ENCODE results near the gene ZNF81.
"Not testable (repeated sequence)": the region's sequence is repeated elsewhere in the genome, so short reads cannot be mapped to it uniquely, and the experiment has no call there.

Gene ZNF81

DNA sequence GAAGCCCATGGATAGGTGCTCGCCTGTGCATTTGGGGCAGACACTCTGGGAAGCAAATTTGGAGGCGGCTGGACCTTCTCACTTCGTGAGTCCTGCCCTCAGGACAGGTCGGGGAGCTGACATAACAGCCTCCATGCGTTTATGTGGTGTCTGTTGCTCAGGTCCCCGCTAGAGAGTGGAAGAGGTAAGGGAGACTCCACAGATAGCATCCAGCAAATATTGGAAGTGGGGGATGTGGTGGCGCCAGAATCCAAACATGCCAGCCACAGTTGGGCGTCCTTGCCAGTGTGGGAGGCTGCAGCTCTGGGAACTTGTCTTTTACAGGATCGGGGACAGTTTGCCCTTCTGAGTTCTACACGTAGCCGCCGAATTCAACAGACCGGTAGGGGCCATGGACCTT, 119.3 kb downstream of the ZNF81 start:
- H3K4me3 ChIP-seq (ENCODE audit: low read depth, low read length), result no peak overlapping the region
- DNase-seq (ENCODE audit: low read depth), result no peak
- TF ChIP-seq, protein P1, sequence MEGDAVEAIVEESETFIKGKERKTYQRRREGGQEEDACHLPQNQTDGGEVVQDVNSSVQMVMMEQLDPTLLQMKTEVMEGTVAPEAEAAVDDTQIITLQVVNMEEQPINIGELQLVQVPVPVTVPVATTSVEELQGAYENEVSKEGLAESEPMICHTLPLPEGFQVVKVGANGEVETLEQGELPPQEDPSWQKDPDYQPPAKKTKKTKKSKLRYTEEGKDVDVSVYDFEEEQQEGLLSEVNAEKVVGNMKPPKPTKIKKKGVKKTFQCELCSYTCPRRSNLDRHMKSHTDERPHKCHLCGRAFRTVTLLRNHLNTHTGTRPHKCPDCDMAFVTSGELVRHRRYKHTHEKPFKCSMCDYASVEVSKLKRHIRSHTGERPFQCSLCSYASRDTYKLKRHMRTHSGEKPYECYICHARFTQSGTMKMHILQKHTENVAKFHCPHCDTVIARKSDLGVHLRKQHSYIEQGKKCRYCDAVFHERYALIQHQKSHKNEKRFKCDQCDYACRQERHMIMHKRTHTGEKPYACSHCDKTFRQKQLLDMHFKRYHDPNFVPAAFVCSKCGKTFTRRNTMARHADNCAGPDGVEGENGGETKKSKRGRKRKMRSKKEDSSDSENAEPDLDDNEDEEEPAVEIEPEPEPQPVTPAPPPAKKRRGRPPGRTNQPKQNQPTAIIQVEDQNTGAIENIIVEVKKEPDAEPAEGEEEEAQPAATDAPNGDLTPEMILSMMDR (IDR thresholded peaks at IDR 0.05; ENCODE audit: control insufficient read depth, extremely low read depth, insufficient read depth), result no peak

DNA sequence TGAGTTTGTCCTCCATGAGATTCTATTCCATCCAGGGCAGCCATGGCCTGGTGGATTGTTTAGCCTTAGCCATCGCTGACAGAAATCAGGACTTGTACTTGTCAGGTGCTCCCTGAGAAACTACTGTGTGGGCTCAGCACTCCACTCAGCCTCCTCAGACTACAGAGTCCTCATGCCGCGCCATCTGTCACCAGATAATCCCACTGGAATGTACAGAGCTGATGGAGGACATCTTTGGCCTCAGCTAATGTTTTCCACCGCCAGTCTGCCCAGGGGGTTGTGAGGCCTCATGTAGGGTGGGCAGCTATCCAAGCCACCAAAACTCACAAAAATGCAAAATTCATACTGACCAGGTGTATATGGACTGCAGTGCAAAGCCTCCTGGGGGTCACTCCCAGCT, 121.5 kb downstream of the ZNF81 start:
- not testable (repeated sequence) for DNase-seq (ENCODE audit: low read depth); H3K4me3 ChIP-seq (ENCODE audit: low read depth, low read length)

DNA sequence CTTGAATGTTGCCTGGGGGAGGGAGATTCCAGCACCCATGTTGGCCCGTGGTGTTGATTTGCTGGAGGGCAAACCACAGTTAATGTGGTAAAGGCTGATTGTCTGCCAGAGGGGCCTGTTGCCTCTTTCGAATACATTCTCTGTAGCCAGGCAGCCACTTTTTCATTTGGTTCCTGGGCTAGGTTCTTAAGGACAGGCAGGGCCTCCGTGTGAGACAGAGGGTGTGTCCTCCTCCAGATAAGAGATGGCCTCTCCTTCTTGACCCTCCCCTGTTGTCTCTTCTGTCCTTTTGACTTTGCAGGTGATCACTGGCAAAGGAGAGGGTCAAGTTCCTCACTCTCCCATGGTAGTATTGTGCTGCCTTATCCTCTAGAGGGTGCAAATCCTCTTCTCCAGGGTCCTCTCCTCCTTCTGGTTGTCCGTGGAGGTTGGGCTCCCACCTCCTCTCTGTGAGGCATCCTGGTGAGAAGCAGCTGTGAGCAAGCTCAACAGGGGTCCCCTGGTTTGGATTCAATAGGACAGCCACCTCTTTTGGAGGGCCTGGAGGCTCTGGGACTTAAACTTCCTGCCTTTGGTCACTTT, 122.2 kb downstream of the ZNF81 start:
- TF ChIP-seq, protein P1 (IDR thresholded peaks at IDR 0.05; ENCODE audit: control insufficient read depth, extremely low read depth, insufficient read depth), result no peak
- no peak for DNase-seq (ENCODE audit: low read depth)
- no peak overlapping the region for H3K4me3 ChIP-seq (ENCODE audit: low read depth, low read length)

DNA sequence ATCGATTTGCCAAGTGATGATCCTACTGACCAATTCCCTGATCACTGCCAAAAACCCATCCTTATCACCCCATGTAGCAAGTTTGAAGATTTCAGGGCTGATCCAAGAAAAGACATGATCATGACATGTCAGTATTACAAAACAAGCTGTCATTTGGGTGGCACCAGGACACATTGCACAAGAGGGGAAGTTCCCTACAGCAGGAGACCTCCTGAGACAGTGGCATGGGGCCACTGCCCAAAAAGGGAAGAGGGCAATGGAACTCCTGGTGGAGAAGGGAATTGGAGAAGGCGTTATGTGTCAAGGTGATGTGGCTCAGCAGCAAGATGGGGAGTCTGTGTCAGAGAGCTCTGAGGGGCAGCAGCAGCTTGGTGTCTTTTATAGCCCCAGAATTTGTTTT, 123.7 kb downstream of the ZNF81 start:
- no peak overlapping the region for H3K4me3 ChIP-seq (ENCODE audit: low read depth, low read length)
- no peak for DNase-seq (ENCODE audit: low read depth)
- TF ChIP-seq, protein P1 (IDR thresholded peaks at IDR 0.05; ENCODE audit: control insufficient read depth, extremely low read depth, insufficient read depth), result no peak

DNA sequence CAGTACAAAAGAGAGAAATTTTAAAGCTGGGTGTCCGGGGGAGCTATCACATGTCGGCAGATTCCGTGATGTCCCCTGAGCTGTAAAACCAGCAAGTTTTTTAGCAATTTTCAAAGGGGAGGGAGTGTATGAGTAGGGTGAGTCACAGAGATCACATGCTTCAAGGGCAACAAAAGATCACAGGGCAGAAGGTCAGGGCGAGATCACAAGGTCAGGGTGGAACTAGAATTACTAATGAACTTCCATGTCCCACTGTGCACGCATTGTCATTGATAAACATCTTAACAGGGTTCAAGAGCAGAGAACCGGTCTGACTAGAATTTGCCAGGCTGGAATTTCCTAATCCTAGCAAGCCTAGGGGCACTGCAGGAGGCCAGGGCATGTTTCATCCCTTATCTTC, 125.1 kb downstream of the ZNF81 start:
- H3K4me3 ChIP-seq (ENCODE audit: low read depth, low read length), result not testable (repeated sequence)

DNA sequence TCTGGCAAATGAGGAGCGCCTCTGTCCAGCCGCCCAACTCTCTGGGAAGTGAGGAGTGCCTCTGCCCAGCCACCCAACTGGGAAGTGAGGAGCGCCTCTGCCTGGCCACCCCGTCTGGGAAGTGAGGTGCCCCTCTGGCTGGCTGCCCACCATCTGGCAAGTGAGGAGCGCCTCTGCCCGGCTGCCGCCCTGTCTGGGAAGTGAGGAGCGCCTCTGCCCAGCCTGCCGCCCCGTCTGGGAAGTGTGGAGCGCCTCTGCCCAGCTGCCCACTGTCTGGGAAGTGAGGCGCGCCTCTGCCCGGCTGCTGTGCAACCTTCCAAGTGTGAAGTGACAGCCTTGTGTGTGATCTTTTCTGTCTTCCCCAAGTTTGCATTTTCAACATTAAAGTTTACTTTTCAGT, 128.8 kb downstream of the ZNF81 start:
- not testable (repeated sequence) for DNase-seq (ENCODE audit: low read depth); H3K4me3 ChIP-seq (ENCODE audit: low read depth, low read length)

More for the DNA sequence above, 125.1 kb downstream of the ZNF81 start:
- DNase-seq (ENCODE audit: low read depth), result not testable (repeated sequence)
